WTC11 (cell line): ENCODE data around the gene MOV10L1. TPM values are rescaled to one million over a fixed set of nuclear protein-coding genes. Genes with fewer than 3 reads are reported as not detected.
A peak's percentile ranks its signal among the peaks of the same experiment; 100 is the strongest.

Experiments
- ATAC-seq: fragments of 200-7000 bp; cut with Tn5 transposase; 2 replicates; pipeline ENCODE4 v1.10.0; 2021; ENCODE audit warnings: mild to moderate bottlenecking, moderate library complexity
- CTCF ChIA-PET: fragments of 300-600 bp; sonication (Branson Sonifier 250); formaldehyde crosslinking; loops from one replicate; lab custom pipeline; 2021; ENCODE audit warnings: antibody characterized with exemption; lab: Charles Lee
- POLR2A ChIA-PET: fragments of 350-600 bp; sonication (Branson Sonifier 250); formaldehyde crosslinking; loops from one replicate; lab custom pipeline; 2021; ENCODE audit warnings: antibody characterized with exemption; lab: Charles Lee
- DNase-seq: peaks from one replicate; pipeline ENCODE4 v3.0.0; 2021; ENCODE audit warnings: low spot score
- H3K27ac Mint-ChIP-seq: 2 replicates; pipeline ENCODE4 v1.8.0; 2021; ENCODE audit warnings: mixed read lengths
- H3K27me3 Mint-ChIP-seq: 2 replicates; pipeline ENCODE4 v1.8.0; 2021; ENCODE audit warnings: low read depth, mild to moderate bottlenecking, moderate library complexity, mixed read lengths
- H3K36me3 Mint-ChIP-seq: 2 replicates; pipeline ENCODE4 v1.8.0; 2021; ENCODE audit warnings: mixed read lengths
- H3K4me1 Mint-ChIP-seq: 2 replicates; pipeline ENCODE4 v1.8.0; 2022; ENCODE audit warnings: mixed read lengths
- H3K4me3 Mint-ChIP-seq: 2 replicates; pipeline ENCODE4 v1.8.0; 2021; ENCODE audit warnings: mild to moderate bottlenecking, moderate library complexity, mixed read lengths
- H3K9me3 Mint-ChIP-seq: 2 replicates; pipeline ENCODE4 v1.8.0; 2021; ENCODE audit warnings: mixed read lengths
- ATF2 ChIP-seq: sonication (generic); formaldehyde crosslinking; IDR thresholded peaks from 2 replicates; pipeline ENCODE4 v1.8.1; 2022; ENCODE audit warnings: low read depth, missing genetic modification reagents, borderline replicate concordance
- CREB1 ChIP-seq: sonication (generic); formaldehyde crosslinking; IDR thresholded peaks from 2 replicates; pipeline ENCODE4 v1.8.0; 2023; ENCODE audit warnings: mild to moderate bottlenecking, missing genetic modification reagents
- CREM ChIP-seq: sonication (generic); formaldehyde crosslinking; IDR thresholded peaks from 2 replicates; pipeline ENCODE4 v1.8.1; 2022; ENCODE audit warnings: mild to moderate bottlenecking, missing genetic modification reagents, moderate library complexity
- EMX1 ChIP-seq: fragments of 250-450 bp; sonication (Bioruptor Pico); IDR thresholded peaks from 2 replicates; pipeline ENCODE4 v1.8.0; 2021; ENCODE audit warnings: mild to moderate bottlenecking
- FOXK1 ChIP-seq: sonication (generic); formaldehyde crosslinking; IDR thresholded peaks from 2 replicates; pipeline ENCODE4 v1.8.0; 2022; ENCODE audit warnings: mild to moderate bottlenecking, moderate library complexity, missing genetic modification reagents
- HMGA2 ChIP-seq: fragments of 250-450 bp; sonication (Bioruptor Pico); IDR thresholded peaks from 2 replicates; pipeline ENCODE4 v1.4.0; 2021; ENCODE audit warnings: mild to moderate bottlenecking, moderate library complexity
- IRF2 ChIP-seq: sonication (generic); formaldehyde crosslinking; IDR thresholded peaks from 2 replicates; pipeline ENCODE4 v1.8.0; 2022; ENCODE audit warnings: low read depth, missing genetic modification reagents, borderline replicate concordance
- KAT7 ChIP-seq: sonication (generic); formaldehyde crosslinking; IDR thresholded peaks from 2 replicates; pipeline ENCODE4 v1.8.1; 2023; ENCODE audit warnings: missing genetic modification reagents, mild to moderate bottlenecking, borderline replicate concordance
- MYBL2 ChIP-seq: sonication (generic); formaldehyde crosslinking; IDR thresholded peaks from 2 replicates; pipeline ENCODE4 v1.8.1; 2023; ENCODE audit warnings: mild to moderate bottlenecking, moderate library complexity, missing genetic modification reagents
- NFATC4 ChIP-seq: fragments of 250-450 bp; sonication (Bioruptor Pico); IDR thresholded peaks from 2 replicates; pipeline ENCODE4 v1.9.0; 2021; ENCODE audit warnings: mild to moderate bottlenecking
- NR3C1 ChIP-seq: sonication (generic); formaldehyde crosslinking; conservative IDR thresholded peaks from 2 replicates; pipeline ENCODE4 v1.8.1; 2023; ENCODE audit warnings: low read depth, mild to moderate bottlenecking, missing genetic modification reagents
- OVOL2 ChIP-seq: fragments of 250-450 bp; sonication (Bioruptor Pico); IDR thresholded peaks from 2 replicates; pipeline ENCODE4 v1.9.0; 2021; ENCODE audit warnings: mild to moderate bottlenecking, borderline replicate concordance
- PREB ChIP-seq: sonication (generic); formaldehyde crosslinking; IDR thresholded peaks from 2 replicates; pipeline ENCODE4 v1.8.1; 2022; ENCODE audit warnings: mild to moderate bottlenecking, missing genetic modification reagents, moderate library complexity, borderline replicate concordance
- SMAD3 ChIP-seq: sonication (generic); formaldehyde crosslinking; IDR thresholded peaks from 2 replicates; pipeline ENCODE4 v1.8.0; 2022; ENCODE audit warnings: missing genetic modification reagents, mild to moderate bottlenecking, borderline replicate concordance
- TCF7 ChIP-seq: sonication (generic); formaldehyde crosslinking; IDR thresholded peaks from 2 replicates; pipeline ENCODE4 v1.8.0; 2022; ENCODE audit warnings: mild to moderate bottlenecking, low read depth, missing genetic modification reagents, moderate library complexity
- TEAD1 ChIP-seq: sonication (generic); formaldehyde crosslinking; IDR thresholded peaks from 2 replicates; pipeline ENCODE4 v1.8.0; 2022; ENCODE audit warnings: mild to moderate bottlenecking, missing genetic modification reagents
- ZNF219 ChIP-seq: sonication (generic); formaldehyde crosslinking; IDR thresholded peaks from 2 replicates; pipeline ENCODE4 v1.8.0; 2023; ENCODE audit warnings: missing genetic modification reagents, mild to moderate bottlenecking, borderline replicate concordance
- ZNF232 ChIP-seq: sonication (generic); formaldehyde crosslinking; IDR thresholded peaks from 2 replicates; pipeline ENCODE4 v1.8.0; 2022; ENCODE audit warnings: mild to moderate bottlenecking, missing genetic modification reagents
- ZNF263 ChIP-seq: sonication (generic); formaldehyde crosslinking; IDR thresholded peaks from 2 replicates; pipeline ENCODE4 v1.8.1; 2022; ENCODE audit warnings: low read depth, mild to moderate bottlenecking, moderate library complexity, missing genetic modification reagents
- ZNF396 ChIP-seq: fragments of 250-450 bp; sonication (Bioruptor Pico); IDR thresholded peaks from 2 replicates; pipeline ENCODE4 v1.8.0; 2021; ENCODE audit warnings: mild to moderate bottlenecking, moderate library complexity, borderline replicate concordance
- ZNF423 ChIP-seq: fragments of 250-450 bp; sonication (Bioruptor Pico); IDR thresholded peaks from 2 replicates; pipeline ENCODE4 v2.1.2; 2022; ENCODE audit warnings: mild to moderate bottlenecking, moderate library complexity
- ZNF512 ChIP-seq: sonication (generic); formaldehyde crosslinking; IDR thresholded peaks from 2 replicates; pipeline ENCODE4 v1.8.1; 2022; ENCODE audit warnings: missing genetic modification reagents, borderline replicate concordance
- ZSCAN18 ChIP-seq: fragments of 250-450 bp; sonication (Bioruptor Pico); IDR thresholded peaks from 2 replicates; pipeline ENCODE4 v2.1.2; 2022; ENCODE audit warnings: mild to moderate bottlenecking, moderate library complexity
- total RNA-seq: library from RNA; stranded (reverse); gene quantifications from 3 replicates; pipeline ENCODE4 v1.2.3, GENCODE V29; 2021
- TF ChIP-seq, protein P1 (sequence below): fragments of 250-450 bp; sonication (Bioruptor Pico); conservative IDR thresholded peaks from 2 replicates; pipeline ENCODE4 v1.9.0; 2021; ENCODE audit warnings: mild to moderate bottlenecking
- TF ChIP-seq, protein P2 (sequence below): sonication (generic); formaldehyde crosslinking; IDR thresholded peaks from 2 replicates; pipeline ENCODE4 v1.8.1; 2022; ENCODE audit warnings: mild to moderate bottlenecking, moderate library complexity, missing genetic modification reagents
- TF ChIP-seq, protein P3 (sequence below): sonication (generic); formaldehyde crosslinking; IDR thresholded peaks from 2 replicates; pipeline ENCODE4 v1.8.0; 2022; ENCODE audit warnings: mild to moderate bottlenecking, missing genetic modification reagents

Gene MOV10L1
- total RNA-seq, 1 experiment from 2014 or later: not detected

DNA sequence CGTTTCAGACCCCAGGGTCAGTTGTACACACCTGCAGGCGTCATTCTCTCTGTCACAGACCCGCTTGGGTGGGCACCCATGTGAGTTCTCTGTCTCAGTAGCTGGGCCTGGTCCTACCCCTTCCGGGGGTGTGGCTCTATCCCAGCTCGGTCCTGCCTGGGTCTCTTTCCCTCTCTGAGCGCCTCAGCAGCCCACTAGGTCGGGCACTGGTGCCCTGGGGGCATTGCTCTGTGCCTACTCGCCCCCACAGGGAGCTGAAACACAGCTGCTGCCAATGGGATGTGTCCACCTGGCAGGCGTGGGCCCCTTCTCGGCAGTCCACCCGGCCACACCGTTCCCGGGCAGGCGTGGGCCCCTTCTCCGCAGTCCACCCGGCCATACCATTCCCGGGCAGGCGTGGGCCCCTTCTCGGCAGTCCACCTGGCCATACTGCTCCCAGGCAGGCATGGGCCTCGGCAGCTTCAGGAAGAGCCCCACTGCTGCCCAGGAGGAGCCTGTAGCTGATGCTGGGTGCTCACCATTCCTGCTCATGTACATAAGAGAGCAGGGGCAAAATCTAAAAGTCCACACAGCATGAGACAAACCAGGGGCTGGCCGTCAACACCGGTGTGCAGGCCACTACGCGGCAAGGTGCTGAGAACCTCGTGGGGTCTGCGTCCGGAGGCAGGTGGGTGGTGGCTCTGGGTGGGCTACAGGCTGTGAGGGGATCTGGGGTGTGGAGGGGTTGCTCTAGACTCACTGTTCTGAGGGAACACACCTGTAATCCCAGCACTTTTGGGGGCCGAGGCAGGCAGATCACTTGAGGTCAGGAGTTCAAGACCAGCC lies 16.9 kb upstream of the MOV10L1 start:
- no peak for TF ChIP-seq OVOL2 (CRISPR knock-in tag)
- no peak for TF ChIP-seq HMGA2 (CRISPR knock-in tag)
- TF ChIP-seq TEAD1 (CRISPR knock-in tag): no peak
- TF ChIP-seq PREB: no peak
- TF ChIP-seq, protein P1, sequence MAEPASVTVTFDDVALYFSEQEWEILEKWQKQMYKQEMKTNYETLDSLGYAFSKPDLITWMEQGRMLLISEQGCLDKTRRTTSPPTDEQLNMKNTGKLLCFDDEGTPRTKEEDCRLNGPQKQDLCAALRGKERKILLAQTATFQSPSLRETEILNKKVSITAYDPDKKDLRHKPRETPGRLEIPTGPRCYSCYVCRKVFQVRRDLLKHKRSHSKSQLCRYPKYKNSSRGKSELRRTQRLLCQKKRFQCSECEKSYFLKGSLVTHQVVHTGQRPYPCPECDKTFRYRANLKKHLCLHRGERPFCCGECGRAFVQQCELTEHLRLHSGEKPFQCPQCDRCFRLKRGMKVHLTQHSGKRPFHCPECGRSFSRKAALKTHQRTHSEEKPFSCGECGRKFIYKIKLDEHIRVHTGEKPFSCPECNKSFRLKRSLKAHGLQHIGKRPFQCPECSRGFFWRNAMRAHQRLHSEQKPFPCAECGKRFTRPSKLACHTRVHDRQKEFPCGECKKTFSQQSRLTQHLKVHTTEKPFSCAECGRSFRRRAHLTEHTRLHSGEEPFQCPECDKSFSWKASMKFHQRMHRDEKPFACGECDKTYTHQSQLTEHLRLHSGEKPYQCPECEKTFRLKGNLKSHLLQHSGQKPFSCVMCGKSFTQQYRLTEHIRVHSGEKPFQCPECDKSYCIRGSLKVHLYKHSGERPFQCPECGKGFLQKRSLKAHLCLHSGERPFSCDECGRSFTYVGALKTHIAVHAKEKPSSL: no peak
- TF ChIP-seq, protein P2, sequence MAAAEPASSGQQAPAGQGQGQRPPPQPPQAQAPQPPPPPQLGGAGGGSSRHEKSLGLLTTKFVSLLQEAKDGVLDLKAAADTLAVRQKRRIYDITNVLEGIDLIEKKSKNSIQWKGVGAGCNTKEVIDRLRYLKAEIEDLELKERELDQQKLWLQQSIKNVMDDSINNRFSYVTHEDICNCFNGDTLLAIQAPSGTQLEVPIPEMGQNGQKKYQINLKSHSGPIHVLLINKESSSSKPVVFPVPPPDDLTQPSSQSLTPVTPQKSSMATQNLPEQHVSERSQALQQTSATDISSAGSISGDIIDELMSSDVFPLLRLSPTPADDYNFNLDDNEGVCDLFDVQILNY: no peak
- TF ChIP-seq FOXK1: no peak
- no peak for TF ChIP-seq NR3C1
- no peak for TF ChIP-seq TCF7 (CRISPR knock-in tag)
- TF ChIP-seq MYBL2: no peak
- TF ChIP-seq EMX1 (CRISPR knock-in tag): no peak
- no peak for TF ChIP-seq ZNF263
- TF ChIP-seq ZNF232 (CRISPR knock-in tag): no peak
- TF ChIP-seq ATF2 (CRISPR knock-in tag): no peak
- no peak for TF ChIP-seq CREM
- no peak for TF ChIP-seq ZNF423
- no peak for TF ChIP-seq ZNF512
- no peak for TF ChIP-seq SMAD3 (CRISPR knock-in tag)
- Mint-ChIP-seq H3K9me3 (no peaks in the 10 kb centered on the region), H3K36me3 (no peaks in the 10 kb centered on the region), H3K4me3 (no peak overlapping the region), H3K27me3 (no peaks in the 10 kb centered on the region), H3K27ac (no peak overlapping the region), H3K4me1 (no peaks in the 10 kb centered on the region)
- POLR2A ChIA-PET: no interaction called here
- CTCF ChIA-PET: interaction anchor here (1.3 to 2.9 kb wide), 4 partner anchors 14 to 69 kb away, joined by 3 to 13 read pairs (median 7); no protein-coding TSS in a partner anchor
- ATAC-seq (no peak), DNase-seq (no peak)

- Mint-ChIP-seq H3K36me3 (no peaks in the 10 kb centered on the region), H3K9me3 (no peaks in the 10 kb centered on the region), H3K27me3 (no peaks in the 10 kb centered on the region), H3K4me3 (no peak overlapping the region), H3K27ac (no peak overlapping the region), H3K4me1 (no peaks in the 10 kb centered on the region)
- ATAC-seq (peak; percentile 65), DNase-seq (no peak)
- POLR2A ChIA-PET: no interaction called here
- CTCF ChIA-PET: interaction anchor here (0.8 to 2.9 kb wide), 3 partner anchors 12 to 78 kb away, joined by 3 to 13 read pairs (median 5); partner anchors contain the start of gene MLC1
- no peak for TF ChIP-seq ZSCAN18
- TF ChIP-seq CREB1 (CRISPR knock-in tag): no peak
- TF ChIP-seq IRF2 (CRISPR knock-in tag): no peak
- TF ChIP-seq ZNF263: no peak
- TF ChIP-seq, protein P3, sequence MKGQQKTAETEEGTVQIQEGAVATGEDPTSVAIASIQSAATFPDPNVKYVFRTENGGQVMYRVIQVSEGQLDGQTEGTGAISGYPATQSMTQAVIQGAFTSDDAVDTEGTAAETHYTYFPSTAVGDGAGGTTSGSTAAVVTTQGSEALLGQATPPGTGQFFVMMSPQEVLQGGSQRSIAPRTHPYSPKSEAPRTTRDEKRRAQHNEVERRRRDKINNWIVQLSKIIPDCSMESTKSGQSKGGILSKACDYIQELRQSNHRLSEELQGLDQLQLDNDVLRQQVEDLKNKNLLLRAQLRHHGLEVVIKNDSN (CRISPR knock-in tag): no peak
- no peak for TF ChIP-seq HMGA2 (CRISPR knock-in tag)
- no peak for TF ChIP-seq TCF7 (CRISPR knock-in tag)
- TF ChIP-seq KAT7: no peak
- TF ChIP-seq ZNF219: no peak
- TF ChIP-seq NFATC4 (CRISPR knock-in tag): no peak
- TF ChIP-seq ZNF396: no peak
Measured at GRCh38 chr22:50074056-50074455, 15.8 kb upstream of the MOV10L1 start.
